HG02642 (cell line): ENCODE data around the gene CHST11.

ENCODE experiments used
- ATAC-seq: cut with Tn5 transposase; IDR thresholded peaks from one replicate; pipeline ENCODE4 v1.9.1; 2021; ENCODE audit warnings: mild to moderate bottlenecking; ENCODE audit not compliant: unreplicated experiment, poor library complexity

CHST11 gene

DNA sequence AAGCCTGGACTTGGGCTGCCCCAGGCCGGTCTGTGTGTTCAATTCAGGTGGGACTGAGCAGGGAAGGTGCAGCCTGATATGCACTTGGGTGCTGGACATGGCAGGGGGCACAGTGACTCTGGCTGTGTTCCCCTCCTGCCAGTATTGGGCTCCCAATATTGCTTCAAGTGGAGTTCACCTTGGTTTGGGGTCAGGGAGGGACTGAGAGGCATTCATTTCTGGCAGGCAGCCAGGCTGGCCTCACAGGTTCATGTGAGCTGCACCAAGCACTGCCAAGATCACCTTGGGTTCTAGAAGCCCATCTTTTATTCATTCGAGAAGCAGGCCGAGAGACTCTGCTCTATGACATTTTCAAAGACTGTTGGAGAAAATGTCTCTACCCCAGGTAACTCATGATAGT, 245.0 kb downstream of the CHST11 start:
- ATAC-seq: no peak

- no peak for ATAC-seq
Measured at GRCh38 chr12:104702565-104703139, 245.9 kb downstream of the CHST11 start.

- ATAC-seq: no peak
Measured at GRCh38 chr12:104703372-104703771, 246.6 kb downstream of the CHST11 start.

DNA sequence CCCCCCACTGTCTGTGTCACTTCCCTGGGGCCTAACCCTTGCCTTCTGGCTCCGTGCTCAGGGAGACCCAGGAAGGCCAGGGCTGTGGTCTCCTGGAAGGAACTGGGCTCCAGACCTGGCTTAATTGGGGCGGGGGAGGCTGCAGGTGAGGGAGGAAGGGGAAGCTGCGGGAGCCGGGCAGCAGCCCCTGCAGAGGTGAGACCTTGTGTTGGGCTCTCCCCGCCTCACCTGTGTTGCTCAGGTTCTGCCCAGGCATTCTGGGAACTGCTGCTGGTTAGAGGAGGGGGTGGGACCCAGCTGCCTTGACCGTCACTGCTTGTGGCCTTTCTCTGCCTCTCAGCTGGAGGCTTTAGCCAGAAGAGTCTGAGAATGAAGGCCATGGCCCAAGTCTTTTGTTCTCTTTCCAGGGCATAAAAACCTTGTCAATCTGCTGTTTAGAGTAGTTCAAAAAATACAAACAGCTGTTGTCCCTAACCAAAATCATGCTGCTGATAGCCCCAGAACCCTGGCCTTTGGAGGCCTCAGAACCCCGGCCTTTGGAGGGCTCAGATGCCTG, 247.6 kb downstream of the CHST11 start:
- ATAC-seq: no peak

DNA sequence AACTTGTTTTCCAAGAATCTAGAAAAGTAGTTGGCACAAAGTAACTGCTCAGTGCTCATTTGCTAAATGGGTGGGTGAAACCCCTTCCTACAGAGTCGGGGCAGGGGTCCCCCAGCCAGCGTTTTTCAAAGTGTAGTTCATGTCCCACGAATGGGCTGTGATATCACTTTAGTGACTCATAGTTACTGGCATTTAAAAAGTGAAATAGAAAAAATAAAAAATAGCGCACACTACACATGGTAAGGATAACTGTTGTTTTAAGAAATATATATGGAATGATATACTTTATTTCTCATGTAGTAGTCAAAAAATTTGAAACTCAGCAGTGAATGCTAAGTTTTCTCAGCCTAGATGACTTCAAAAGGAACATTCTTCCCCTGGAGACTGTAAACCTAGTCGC, 250.4 kb downstream of the CHST11 start:
- ATAC-seq: no peak

DNA sequence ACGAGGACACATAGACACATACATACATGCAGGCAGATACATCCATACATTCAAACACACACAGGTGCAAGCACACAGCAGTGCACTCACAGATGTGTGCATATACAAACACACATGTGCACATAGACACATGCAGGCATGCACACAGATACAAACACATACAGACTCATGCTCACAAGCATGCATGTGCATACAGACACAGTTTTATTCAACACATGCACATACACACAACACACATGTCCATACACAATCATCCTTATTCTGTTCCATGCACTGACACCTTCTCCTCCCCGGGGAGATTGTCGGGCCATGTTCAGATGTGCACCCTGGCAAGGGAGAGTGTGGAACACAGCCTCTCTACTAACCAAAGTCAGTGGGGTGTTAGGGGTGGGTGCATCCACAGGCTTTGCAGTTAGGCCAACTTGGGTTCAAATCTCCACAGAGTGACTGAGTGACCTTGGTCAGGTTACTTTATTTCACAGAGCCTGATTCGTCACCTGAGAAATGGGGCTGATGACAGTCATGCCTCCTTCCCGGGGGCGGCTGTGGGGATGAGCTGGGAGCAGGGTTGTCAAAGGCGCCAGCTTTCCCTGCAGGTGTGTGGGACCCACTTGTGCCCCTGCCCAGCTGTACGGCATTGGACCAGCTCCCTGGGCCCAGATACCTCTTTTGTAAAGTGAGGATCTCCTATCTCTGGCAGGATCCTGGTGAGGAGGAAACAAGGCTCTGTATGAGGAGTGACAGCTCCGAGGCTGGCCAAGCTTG, 251.2 kb downstream of the CHST11 start:
- no peak for ATAC-seq

DNA sequence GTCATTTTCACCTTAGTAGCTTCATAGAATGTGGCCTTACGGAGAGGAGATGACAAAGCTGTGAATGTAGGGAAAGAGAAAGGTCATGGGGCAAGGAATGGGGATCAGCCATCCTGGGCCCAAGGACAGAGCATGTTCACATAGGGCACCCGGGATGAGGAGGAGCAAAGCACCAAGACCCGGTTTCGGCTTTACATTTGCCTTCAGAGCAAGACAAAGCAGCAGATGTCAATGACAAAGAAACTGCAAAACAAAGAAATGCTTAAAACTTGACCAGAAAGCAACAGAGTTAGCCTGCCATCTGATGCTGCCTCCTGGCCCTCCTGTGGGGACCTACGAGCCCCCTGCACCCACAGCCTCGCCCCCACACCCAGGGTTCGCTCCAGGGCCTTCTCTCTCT, 252.1 kb downstream of the CHST11 start:
- no peak for ATAC-seq

- ATAC-seq: no peak
Measured at GRCh38 chr12:104709692-104710435, 253.1 kb downstream of the CHST11 start.

GRCh38 chr12:104710940-104711689, 254.4 kb downstream of the CHST11 start:
- no peak for ATAC-seq

DNA sequence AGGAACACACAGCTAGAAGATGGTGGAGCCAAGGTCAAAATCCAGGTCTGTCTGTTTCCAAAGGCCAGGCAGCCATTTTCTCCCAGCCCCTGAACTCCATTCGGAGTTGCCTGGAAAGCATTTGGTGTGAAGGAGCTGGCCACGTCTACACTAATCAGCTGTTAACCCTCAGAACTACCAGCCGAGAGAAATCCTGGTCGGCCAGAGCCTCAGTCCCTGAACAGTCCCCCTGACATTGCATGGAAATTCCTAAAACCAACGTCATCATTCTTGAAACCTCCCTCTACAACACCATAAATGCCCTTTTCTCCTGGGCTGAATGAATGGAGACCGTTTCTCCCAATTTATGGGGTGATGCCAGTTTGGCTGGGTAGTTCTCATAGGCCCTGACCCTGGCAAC, 255.7 kb downstream of the CHST11 start:
- no peak for ATAC-seq

DNA sequence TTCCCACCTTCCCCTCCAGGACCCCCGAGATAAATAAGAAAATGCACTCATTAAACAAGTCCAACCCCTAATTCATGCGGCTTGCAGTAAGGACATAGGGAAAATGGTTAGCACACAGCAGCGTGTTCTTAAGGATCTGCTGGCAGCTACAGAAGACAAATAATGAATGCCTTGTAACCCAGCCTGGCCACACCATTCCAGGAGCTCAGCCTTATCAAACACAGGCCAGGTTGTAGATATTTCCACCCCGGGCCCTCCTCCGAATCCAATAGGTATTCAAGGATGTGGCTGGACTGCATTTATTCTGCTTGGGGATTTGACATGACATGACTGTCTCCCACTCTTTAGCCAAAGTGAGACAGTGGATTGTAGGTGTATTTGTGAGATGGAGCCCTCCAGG, 256.2 kb downstream of the CHST11 start:
- no peak for ATAC-seq

- no peak for ATAC-seq
Measured at GRCh38 chr12:104713444-104713843, 256.7 kb downstream of the CHST11 start.

DNA sequence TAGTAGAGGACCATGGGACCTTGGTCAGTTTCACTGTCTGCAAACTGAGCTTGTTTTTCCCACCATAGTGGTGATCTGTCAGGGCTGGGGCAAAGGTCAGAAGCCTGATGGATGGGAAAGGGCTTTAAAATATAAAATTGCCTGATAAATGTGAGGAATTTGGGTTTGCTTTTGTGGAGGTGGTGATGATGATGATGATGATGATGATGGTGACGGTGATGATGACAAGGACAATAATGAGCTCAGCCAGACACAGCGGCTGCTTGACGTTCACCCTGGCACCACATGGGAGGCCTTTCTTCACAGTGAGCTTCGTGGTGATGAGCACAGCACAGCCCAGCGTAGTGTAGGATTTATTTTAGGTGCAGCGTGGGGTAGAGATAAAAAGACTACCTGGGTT, 257.6 kb downstream of the CHST11 start:
- ATAC-seq: no peak

DNA sequence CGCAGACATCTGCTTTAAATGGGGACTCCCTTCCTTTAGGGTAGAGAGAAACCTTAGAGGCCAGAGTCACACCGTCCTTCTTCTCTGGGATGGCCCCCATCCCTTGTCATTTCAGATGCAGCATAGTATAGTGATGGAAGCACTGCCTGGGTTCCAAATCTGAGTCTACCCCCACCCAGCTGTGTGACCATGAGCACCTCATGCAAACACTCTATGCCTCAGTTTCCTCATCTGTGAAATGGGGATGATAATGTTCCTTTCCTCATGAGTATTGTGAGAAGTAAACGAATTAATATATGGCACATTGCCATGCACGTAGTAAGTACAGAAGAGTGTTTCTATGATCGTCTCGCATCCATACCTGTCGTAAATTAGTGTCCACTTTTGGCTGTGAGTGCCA, 259.4 kb downstream of the CHST11 start:
- ATAC-seq: no peak

DNA sequence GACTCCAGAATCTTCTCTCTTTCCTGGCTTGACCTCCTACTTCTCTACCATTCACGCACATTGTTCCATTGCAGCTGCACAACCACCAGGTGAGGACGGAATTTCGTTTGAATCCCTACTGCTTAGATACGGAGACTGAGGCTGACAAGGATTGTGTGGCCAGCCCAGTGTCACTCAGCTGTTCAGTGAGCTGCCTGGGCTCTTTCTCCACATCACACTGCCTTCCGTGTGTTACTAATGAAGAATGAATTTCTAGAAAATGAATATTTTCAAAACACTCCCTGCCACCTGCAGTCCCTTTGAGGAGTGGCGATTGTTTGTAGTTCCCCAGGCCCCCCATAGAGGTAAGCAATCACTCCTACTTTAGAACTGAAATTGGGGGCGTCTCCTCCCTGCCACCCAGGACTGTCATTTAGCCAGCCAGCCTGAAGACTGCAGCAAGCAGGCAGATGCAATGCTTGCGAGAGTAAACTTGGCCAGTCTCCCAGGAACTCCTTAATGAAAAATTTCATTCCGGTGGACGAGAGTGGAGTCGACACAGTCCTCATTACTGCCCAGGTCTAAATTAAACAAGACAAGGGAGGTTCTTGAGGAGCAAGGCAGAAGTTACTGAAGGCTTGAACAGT, 261.7 kb downstream of the CHST11 start:
- no peak for ATAC-seq

DNA sequence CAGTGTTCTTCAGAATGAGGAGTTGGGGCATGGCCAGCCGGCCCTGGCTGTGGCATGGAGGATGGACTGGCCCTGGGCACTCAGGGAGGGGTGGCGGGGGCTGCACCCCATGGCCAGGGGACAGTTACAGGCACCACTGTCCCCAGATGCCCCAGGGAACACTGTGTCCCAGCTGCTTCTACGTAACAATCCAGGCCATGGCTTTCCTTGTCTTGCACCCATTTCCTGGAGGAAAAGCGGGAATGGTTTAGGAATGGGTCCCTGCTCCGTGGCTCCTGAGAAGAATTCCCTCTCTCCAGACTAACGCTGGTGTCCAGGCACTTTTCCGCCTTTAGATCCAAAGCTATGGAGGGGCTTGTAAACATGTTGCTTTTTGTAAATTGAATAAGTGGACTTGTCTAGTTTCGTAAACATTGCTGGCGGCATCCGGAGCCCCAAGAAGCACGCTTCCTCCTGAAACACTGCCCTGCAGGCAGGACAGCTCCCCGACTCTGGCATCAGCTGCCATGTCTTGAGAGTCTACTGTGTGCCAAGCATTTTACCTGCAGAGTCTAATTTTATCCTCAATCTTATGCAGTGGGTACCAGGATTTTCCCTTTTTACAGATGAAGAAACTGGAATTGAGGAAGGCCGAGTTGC, 263.1 kb downstream of the CHST11 start:
- ATAC-seq: peak; percentile 25

GRCh38 chr12:104720339-104721038, 263.7 kb downstream of the CHST11 start:
- ATAC-seq: peak; percentile 42

DNA sequence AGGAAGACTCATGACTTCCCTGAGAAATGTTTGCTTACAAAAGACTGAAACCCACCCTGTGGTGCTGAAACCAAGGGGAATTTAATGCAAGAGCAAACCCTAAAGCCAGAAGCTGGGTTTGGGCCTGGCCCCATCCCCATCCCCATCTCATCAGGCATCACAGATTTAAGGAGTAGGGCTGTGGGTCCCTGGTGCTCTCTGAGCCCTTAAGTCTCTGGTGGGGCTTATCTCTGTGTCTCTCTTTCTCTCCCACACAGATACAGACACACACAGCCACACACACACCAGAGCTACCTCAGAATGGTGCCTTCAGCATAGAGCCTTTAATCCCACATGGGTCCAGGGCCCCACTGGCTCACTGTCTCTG, 264.3 kb downstream of the CHST11 start:
- ATAC-seq: no peak

DNA sequence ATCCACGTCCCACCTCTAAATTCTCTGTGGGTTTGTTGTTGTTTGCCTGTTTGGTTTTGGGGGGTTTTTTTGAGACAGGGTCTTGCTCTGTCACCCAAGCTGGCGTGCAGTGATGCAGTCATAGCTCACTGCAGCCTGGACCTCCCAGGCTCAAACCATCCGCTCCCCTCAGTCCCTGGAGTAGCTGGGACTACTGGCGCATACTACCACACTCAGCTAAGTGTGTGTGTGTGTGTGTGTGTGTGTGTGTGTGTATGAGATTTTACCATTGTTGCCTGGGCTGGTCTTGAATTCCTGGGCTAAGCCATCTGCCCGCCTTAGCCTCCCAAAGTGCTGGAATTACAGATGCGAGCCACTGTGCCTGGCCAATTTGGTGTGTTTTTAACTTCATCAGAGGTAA, 265.2 kb downstream of the CHST11 start:
- ATAC-seq: no peak
